HepG2 (cell line): ENCODE data around the gene NDUFAF3. TPM values are rescaled to one million over a fixed set of nuclear protein-coding genes. Genes with fewer than 3 reads are reported as not detected.

Experiments used
- HMG20B ChIP-seq: conservative IDR thresholded peaks from 2 replicates; pipeline ENCODE4 v1.6.1; 2016; ENCODE audit warnings: missing genetic modification reagents, missing compliant biosample characterization
- KDM5B ChIP-seq: sonication (generic); formaldehyde crosslinking; IDR thresholded peaks from 2 replicates; pipeline ENCODE4 v1.4.0; 2020; ENCODE audit warnings: missing genetic modification reagents, mild to moderate bottlenecking, borderline replicate concordance
- KDM6A ChIP-seq: IDR thresholded peaks from 2 replicates; pipeline ENCODE4 v1.6.1; 2016; ENCODE audit warnings: low read depth
- KLF13 ChIP-seq: sonication (generic); formaldehyde crosslinking; IDR thresholded peaks from 2 replicates; pipeline ENCODE4 v1.4.0; 2020; ENCODE audit warnings: mild to moderate bottlenecking, missing genetic modification reagents
- MTA3 ChIP-seq: sonication (generic); formaldehyde crosslinking; IDR thresholded peaks from 2 replicates; pipeline ENCODE4 v1.4.0; 2020; ENCODE audit warnings: missing genetic modification reagents
- PHB2 ChIP-seq: fragments of 450-650 bp; IDR thresholded peaks from 2 replicates; pipeline ENCODE4 v1.6.1; 2018; ENCODE audit not compliant: partially characterized antibody
- PRPF4 ChIP-seq: fragments of 200-400 bp; formaldehyde crosslinking; IDR thresholded peaks from 2 replicates; pipeline ENCODE4 v1.6.1; 2016; ENCODE audit warnings: low read length, low read depth; ENCODE audit not compliant: poor library complexity, severe bottlenecking
- SMAD3 ChIP-seq: sonication (generic); formaldehyde crosslinking; IDR thresholded peaks from 2 replicates; pipeline ENCODE4 v1.4.0; 2020; ENCODE audit warnings: missing genetic modification reagents
- SOX5 ChIP-seq: IDR thresholded peaks from 2 replicates; pipeline ENCODE4 v1.6.1; 2016; ENCODE audit warnings: borderline replicate concordance
- SOX6 ChIP-seq, 2 experiments: fragments of 450-650 bp in 1 of 2; sonication (generic) in 1 of 2; formaldehyde crosslinking in 1 of 2; IDR thresholded peaks; 2 replicates each; pipeline versions ENCODE4 v1.4.0 to v1.6.1; 2017 to 2020; ENCODE audit warnings: antibody characterized with exemption in 1 of 2, mild to moderate bottlenecking in 1 of 2, missing genetic modification reagents in 1 of 2
- TCF7 ChIP-seq: sonication (generic); IDR thresholded peaks from 2 replicates; pipeline ENCODE4 v1.6.1; 2016; ENCODE audit warnings: antibody characterized with exemption, low read depth
- ZFP90 ChIP-seq: sonication (generic); formaldehyde crosslinking; IDR thresholded peaks from 2 replicates; pipeline ENCODE4 v1.8.0; 2022; ENCODE audit warnings: missing genetic modification reagents, mild to moderate bottlenecking, inconsistent platforms, borderline replicate concordance
- ZNF615 ChIP-seq: sonication (generic); formaldehyde crosslinking; IDR thresholded peaks from 2 replicates; pipeline ENCODE4 v1.5.0; 2020; ENCODE audit warnings: mild to moderate bottlenecking, missing genetic modification reagents, borderline replicate concordance
- ZNF891 ChIP-seq: sonication (generic); formaldehyde crosslinking; IDR thresholded peaks from 2 replicates; pipeline ENCODE4 v1.5.0; 2020; ENCODE audit warnings: mild to moderate bottlenecking, missing genetic modification reagents
- polyA plus RNA-seq, 8 experiments: library from polyadenylated mRNA; depleted of rRNA in 3 of 8; stranded (reverse) in 7 of 8; unstranded in 1 of 8; fragments of >200 nt; fragmentation: Illumina TruSeq in 4 of 8; extraction: Trizol in 4 of 8; gene quantifications; 2 replicates each; pipeline versions ENCODE4 v1.2.1 to v1.2.3, GENCODE V29; 2011 to 2016; ENCODE audit warnings: low read depth in 4 of 8, missing spikeins in 1 of 8, mixed read lengths in 1 of 8; ENCODE audit not compliant: insufficient read depth in 1 of 8
- total RNA-seq, 5 experiments: library from RNA; depleted of rRNA; stranded (reverse); fragments of >200 nt; fragmentation: Illumina TruSeq; extraction: Trizol; gene quantifications; 2 replicates each; pipeline ENCODE4 v1.2.3, GENCODE V29; 2016; ENCODE audit warnings: low read depth in 1 of 5
- TF ChIP-seq, protein P1 (sequence below), 2 experiments: IDR thresholded peaks; 2 replicates each; pipeline ENCODE4 v1.6.1; 2011 to 2012; ENCODE audit warnings: low read length in 2 of 2, borderline replicate concordance in 1 of 2, low read depth in 1 of 2, mild to moderate bottlenecking in 1 of 2, moderate library complexity in 1 of 2
- TF ChIP-seq, protein P2 (sequence below): IDR thresholded peaks from 2 replicates; pipeline ENCODE4 v1.6.1; 2016; ENCODE audit warnings: missing compliant biosample characterization, missing genetic modification reagents, borderline replicate concordance
- TF ChIP-seq, protein P3 (sequence below): sonication (generic); formaldehyde crosslinking; IDR thresholded peaks from 2 replicates; pipeline ENCODE4 v1.4.0; 2020; ENCODE audit warnings: mild to moderate bottlenecking, missing genetic modification reagents, borderline replicate concordance

NDUFAF3 gene
- total and polyA plus RNA-seq, 2 of the 13 experiments (the other 11 are each of a cell fraction or from before 2014, with no cell fraction given): 39.0 to 50.0 TPM

DNA sequence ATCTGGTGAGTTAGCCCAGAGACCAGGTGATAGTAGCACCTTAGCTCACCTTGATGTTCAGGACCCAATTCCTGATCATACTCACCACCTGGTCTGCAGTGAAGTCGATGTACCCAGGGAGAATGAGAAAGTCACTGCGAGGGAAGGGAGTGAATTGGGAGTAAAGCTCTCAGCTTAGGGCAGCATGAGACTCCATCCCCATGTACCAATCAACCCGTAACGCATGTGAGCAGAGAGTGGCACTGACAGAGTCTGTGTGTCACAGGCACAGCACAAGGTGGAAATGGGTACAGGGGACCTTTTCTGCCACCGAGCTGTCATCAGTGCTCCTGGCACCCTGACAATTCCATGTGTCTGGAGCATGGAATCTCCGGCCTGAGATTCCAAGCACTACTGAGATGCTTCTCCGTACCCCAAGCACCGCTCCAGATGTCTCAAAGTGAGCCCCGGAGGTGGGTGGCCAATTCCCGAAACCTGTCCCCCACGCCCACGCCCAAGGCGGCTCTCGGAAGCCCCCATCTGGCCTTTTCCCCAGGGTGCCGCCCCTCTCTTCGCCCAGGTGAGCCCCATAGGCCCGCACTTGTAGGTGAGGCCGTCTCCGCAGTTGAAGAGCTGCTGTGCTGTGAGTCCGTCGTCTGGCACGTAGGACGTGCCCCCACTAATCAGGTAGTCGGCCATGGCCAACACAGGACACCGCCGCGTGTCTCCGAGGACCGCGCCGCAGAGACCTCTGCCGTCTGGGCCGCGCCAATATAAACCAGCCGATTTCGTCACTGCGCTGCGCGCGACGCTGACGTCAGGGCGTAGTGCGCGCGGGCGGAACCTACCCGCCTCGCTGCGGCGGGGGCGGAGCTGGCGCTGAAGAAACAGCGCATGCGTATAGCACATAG is 7.0 kb downstream of the NDUFAF3 start, which contains the start of gene IMPDH2 (continued):
- TF ChIP-seq KDM5B (peak; percentile 97; the same call in 1 of the 2 replicates), HMG20B (CRISPR knock-in tag) (no peak), ZFP90 (CRISPR knock-in tag) (peak; percentile 92), SOX5 (CRISPR knock-in tag) (peak; percentile 52), MTA3 (CRISPR knock-in tag) (no peak), SMAD3 (CRISPR knock-in tag) (peak; percentile 79), SOX6 (IDR thresholded peaks at IDR 0.05) (no peak), SOX6 (CRISPR knock-in tag; IDR thresholded peaks at IDR 0.05) (peak; percentile 71), TCF7 (no peak), KLF13 (CRISPR knock-in tag) (no peak), ZNF615 (CRISPR knock-in tag) (peak; percentile 84; the same call in 1 of the 2 replicates), KDM6A (CRISPR knock-in tag) (0 out of 2 replicates have a peak, but pooled peaks have one; percentile 10), PRPF4 (no peak), PHB2 (no peak), ZNF891 (CRISPR knock-in tag) (peak; percentile 92)
- TF ChIP-seq, protein P1, sequence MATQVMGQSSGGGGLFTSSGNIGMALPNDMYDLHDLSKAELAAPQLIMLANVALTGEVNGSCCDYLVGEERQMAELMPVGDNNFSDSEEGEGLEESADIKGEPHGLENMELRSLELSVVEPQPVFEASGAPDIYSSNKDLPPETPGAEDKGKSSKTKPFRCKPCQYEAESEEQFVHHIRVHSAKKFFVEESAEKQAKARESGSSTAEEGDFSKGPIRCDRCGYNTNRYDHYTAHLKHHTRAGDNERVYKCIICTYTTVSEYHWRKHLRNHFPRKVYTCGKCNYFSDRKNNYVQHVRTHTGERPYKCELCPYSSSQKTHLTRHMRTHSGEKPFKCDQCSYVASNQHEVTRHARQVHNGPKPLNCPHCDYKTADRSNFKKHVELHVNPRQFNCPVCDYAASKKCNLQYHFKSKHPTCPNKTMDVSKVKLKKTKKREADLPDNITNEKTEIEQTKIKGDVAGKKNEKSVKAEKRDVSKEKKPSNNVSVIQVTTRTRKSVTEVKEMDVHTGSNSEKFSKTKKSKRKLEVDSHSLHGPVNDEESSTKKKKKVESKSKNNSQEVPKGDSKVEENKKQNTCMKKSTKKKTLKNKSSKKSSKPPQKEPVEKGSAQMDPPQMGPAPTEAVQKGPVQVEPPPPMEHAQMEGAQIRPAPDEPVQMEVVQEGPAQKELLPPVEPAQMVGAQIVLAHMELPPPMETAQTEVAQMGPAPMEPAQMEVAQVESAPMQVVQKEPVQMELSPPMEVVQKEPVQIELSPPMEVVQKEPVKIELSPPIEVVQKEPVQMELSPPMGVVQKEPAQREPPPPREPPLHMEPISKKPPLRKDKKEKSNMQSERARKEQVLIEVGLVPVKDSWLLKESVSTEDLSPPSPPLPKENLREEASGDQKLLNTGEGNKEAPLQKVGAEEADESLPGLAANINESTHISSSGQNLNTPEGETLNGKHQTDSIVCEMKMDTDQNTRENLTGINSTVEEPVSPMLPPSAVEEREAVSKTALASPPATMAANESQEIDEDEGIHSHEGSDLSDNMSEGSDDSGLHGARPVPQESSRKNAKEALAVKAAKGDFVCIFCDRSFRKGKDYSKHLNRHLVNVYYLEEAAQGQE (IDR thresholded peaks at IDR 0.05; ENCODE audit: borderline replicate concordance in 1 of 2, low read depth in 1 of 2, low read length in 2 of 2): peak in 1 of 2 experiments; percentile 38; a peak in 1 of 4 replicates
- TF ChIP-seq, protein P2, sequence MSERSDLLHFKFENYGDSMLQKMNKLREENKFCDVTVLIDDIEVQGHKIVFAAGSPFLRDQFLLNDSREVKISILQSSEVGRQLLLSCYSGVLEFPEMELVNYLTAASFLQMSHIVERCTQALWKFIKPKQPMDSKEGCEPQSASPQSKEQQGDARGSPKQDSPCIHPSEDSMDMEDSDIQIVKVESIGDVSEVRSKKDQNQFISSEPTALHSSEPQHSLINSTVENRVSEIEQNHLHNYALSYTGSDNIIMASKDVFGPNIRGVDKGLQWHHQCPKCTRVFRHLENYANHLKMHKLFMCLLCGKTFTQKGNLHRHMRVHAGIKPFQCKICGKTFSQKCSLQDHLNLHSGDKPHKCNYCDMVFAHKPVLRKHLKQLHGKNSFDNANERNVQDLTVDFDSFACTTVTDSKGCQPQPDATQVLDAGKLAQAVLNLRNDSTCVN: peak; percentile 89
- TF ChIP-seq, protein P3, sequence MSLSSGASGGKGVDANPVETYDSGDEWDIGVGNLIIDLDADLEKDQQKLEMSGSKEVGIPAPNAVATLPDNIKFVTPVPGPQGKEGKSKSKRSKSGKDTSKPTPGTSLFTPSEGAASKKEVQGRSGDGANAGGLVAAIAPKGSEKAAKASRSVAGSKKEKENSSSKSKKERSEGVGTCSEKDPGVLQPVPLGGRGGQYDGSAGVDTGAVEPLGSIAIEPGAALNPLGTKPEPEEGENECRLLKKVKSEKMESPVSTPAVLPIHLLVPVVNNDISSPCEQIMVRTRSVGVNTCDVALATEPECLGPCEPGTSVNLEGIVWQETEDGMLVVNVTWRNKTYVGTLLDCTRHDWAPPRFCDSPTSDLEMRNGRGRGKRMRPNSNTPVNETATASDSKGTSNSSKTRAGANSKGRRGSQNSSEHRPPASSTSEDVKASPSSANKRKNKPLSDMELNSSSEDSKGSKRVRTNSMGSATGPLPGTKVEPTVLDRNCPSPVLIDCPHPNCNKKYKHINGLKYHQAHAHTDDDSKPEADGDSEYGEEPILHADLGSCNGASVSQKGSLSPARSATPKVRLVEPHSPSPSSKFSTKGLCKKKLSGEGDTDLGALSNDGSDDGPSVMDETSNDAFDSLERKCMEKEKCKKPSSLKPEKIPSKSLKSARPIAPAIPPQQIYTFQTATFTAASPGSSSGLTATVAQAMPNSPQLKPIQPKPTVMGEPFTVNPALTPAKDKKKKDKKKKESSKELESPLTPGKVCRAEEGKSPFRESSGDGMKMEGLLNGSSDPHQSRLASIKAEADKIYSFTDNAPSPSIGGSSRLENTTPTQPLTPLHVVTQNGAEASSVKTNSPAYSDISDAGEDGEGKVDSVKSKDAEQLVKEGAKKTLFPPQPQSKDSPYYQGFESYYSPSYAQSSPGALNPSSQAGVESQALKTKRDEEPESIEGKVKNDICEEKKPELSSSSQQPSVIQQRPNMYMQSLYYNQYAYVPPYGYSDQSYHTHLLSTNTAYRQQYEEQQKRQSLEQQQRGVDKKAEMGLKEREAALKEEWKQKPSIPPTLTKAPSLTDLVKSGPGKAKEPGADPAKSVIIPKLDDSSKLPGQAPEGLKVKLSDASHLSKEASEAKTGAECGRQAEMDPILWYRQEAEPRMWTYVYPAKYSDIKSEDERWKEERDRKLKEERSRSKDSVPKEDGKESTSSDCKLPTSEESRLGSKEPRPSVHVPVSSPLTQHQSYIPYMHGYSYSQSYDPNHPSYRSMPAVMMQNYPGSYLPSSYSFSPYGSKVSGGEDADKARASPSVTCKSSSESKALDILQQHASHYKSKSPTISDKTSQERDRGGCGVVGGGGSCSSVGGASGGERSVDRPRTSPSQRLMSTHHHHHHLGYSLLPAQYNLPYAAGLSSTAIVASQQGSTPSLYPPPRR (CRISPR knock-in tag): peak; percentile 70; the same call in 1 of the 2 replicates
